GM20000 (cell line): ENCODE results near the gene IL19.

Source experiments
- DNase-seq: peaks from one replicate; pipeline ENCODE4 v3.0.0; 2012; ENCODE audit warnings: low spot score
- TF ChIP-seq, protein P1 (sequence below): IDR thresholded peaks from 2 replicates; pipeline ENCODE4 v1.5.1; 2012; ENCODE audit warnings: mild to moderate bottlenecking, control low read depth; ENCODE audit errors: extremely low read depth, missing control alignments

Gene IL19

GRCh38 chr1:206816390-206817287, 46.1 kb downstream of the IL19 start:
- TF ChIP-seq, protein P1, sequence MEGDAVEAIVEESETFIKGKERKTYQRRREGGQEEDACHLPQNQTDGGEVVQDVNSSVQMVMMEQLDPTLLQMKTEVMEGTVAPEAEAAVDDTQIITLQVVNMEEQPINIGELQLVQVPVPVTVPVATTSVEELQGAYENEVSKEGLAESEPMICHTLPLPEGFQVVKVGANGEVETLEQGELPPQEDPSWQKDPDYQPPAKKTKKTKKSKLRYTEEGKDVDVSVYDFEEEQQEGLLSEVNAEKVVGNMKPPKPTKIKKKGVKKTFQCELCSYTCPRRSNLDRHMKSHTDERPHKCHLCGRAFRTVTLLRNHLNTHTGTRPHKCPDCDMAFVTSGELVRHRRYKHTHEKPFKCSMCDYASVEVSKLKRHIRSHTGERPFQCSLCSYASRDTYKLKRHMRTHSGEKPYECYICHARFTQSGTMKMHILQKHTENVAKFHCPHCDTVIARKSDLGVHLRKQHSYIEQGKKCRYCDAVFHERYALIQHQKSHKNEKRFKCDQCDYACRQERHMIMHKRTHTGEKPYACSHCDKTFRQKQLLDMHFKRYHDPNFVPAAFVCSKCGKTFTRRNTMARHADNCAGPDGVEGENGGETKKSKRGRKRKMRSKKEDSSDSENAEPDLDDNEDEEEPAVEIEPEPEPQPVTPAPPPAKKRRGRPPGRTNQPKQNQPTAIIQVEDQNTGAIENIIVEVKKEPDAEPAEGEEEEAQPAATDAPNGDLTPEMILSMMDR = no peak
- DNase-seq = no peak

DNA sequence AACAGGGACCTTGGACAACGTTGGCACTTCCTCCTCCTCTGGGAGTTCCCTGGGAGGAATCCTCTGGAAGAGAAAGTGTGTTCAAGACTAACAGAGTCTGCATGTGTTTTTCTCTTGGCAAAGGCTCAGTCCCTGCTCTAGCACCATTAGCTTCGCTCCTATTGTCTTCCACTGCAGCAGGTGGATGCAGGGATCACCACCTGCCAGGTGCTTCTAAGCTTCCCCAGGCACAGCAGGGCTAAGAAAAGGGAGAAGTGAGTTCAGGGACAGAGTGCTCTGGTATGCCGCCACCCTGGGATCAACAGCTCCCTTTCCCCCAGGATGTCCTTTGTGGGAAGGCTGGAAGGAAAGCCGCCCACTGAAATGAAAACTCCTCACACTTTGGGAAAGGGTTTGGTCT, 50.9 kb downstream of the IL19 start:
- TF ChIP-seq, protein P1 = no peak
- no peak for DNase-seq

DNA sequence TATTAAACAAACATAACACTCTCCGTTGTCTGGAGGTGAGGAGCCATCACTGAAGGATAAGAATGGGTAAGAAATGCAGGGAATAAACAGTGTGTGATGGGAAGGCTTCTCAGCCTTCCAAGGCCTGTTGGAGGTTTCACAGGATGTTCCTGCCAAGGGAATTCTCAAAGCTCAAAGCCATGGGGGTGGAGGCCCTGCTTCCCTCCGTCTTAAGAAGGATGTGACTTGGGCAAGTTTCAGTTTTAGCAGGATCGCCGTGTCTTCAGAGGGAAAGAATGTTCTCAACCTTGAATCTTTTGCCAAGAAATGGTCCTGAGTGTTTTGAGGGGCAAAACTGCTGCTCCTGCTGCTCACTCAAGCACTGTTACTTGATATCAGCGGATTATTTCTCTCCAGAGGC, 53.2 kb downstream of the IL19 start:
- TF ChIP-seq, protein P1 = no peak
- DNase-seq = no peak

DNA sequence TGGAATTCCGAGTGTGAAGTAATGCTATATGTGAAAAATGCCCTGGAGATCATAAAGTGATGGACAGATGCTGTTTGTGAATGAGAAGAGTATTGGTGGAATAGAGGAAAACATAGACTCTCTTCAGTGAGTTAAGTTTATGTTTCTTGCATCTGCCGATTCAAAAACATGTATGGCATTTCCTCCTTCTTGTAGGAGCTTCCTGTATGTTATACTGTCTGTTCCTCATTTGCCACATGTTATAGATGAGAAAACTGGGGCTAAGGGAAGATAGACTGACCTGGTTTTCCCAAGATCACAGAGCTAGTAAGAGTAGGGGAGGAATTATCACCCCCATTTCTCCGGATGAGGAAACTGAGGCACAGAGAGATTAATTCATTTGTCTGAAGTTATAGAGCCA, 53.8 kb downstream of the IL19 start:
- no peak for DNase-seq
- TF ChIP-seq, protein P1 = no peak

- DNase-seq = no peak
- TF ChIP-seq, protein P1 = no peak
These were observed 55.8 kb downstream of the IL19 start for GRCh38 chr1:206826394-206826793.

DNA sequence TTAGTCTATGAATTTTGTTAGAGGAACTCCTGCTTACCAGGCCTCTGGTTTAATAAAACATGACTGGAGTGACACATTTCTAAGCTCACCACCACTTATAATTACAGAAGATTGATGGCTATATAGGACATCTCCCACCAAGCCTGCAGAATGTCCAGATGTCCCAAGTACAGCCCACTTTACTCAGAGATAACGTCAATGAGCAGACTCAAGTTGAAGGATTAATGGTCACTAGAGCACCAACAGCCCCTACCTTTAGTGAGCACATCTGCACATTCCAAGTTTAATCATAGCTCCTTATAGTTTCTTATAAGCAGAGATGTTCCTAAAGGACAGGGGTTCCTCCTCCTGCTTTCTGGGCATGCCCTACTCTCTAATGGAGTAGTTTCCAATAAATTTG, 57.5 kb downstream of the IL19 start:
- DNase-seq = no peak
- TF ChIP-seq, protein P1 = no peak

DNA sequence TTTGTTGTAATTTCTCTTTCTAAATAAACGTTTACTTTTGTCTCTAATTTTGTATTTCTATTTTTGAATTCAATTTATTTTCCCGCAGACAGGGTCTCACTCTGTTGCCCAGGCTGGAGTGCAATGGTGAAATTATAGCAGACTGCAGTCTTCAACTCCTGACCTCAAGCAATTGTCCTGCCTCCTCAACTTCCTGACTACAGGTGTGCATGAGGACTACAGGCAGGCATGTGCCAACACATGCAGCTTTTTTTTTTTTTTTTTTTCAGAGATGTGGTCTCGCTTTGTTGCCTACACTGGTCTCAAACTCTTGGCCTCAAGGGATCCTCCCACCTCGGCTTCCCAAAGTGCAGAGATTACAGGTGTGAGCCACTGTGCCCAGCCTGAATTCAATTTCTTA, 58.2 kb downstream of the IL19 start:
- TF ChIP-seq, protein P1 = no peak
- DNase-seq = no peak
